Measurements from ENCODE around the gene LTF.

- TF ChIP-seq, protein P1, sequence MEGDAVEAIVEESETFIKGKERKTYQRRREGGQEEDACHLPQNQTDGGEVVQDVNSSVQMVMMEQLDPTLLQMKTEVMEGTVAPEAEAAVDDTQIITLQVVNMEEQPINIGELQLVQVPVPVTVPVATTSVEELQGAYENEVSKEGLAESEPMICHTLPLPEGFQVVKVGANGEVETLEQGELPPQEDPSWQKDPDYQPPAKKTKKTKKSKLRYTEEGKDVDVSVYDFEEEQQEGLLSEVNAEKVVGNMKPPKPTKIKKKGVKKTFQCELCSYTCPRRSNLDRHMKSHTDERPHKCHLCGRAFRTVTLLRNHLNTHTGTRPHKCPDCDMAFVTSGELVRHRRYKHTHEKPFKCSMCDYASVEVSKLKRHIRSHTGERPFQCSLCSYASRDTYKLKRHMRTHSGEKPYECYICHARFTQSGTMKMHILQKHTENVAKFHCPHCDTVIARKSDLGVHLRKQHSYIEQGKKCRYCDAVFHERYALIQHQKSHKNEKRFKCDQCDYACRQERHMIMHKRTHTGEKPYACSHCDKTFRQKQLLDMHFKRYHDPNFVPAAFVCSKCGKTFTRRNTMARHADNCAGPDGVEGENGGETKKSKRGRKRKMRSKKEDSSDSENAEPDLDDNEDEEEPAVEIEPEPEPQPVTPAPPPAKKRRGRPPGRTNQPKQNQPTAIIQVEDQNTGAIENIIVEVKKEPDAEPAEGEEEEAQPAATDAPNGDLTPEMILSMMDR (IDR thresholded peaks at IDR 0.05 in 4 of 5, conservative IDR thresholded peaks at IDR 0.05 in 1 of 5) = no peak
- no peak for TF ChIP-seq POLR2A (IDR thresholded peaks at IDR 0.05)
Observed at GRCh38 chr3:46484911-46485778, 20.4 kb upstream of the LTF start.

Data from gastrocnemius medialis (tissue), 4 donors.